Brain pericyte (primary cell): ENCODE data around the gene MVB12B.

Experiments used
- DNase-seq: peaks from one replicate; pipeline ENCODE4 v3.0.0-alpha.2; 2012; ENCODE audit warnings: low read depth, low spot score

MVB12B gene

GRCh38 chr9:126520453-126520852, 193.8 kb downstream of the MVB12B start:
- DNase-seq = no peak

- no peak for DNase-seq
Observed at GRCh38 chr9:126521089-126521488, 194.5 kb downstream of the MVB12B start.

GRCh38 chr9:126521551-126521950, 194.9 kb downstream of the MVB12B start:
- no peak for DNase-seq

- no peak for DNase-seq
Observed at GRCh38 chr9:126521976-126522590, 195.5 kb downstream of the MVB12B start.

- DNase-seq = no peak
Observed at GRCh38 chr9:126522612-126523356, 196.2 kb downstream of the MVB12B start.

GRCh38 chr9:126523611-126524111, 197.0 kb downstream of the MVB12B start:
- no peak for DNase-seq

GRCh38 chr9:126524353-126525077, 197.9 kb downstream of the MVB12B start:
- DNase-seq = no peak

GRCh38 chr9:126526218-126527108, 199.8 kb downstream of the MVB12B start:
- no peak for DNase-seq

- no peak for DNase-seq
Observed at GRCh38 chr9:126527109-126527825, 200.6 kb downstream of the MVB12B start.

- DNase-seq = no peak
Observed at GRCh38 chr9:126528111-126528510, 201.5 kb downstream of the MVB12B start.

GRCh38 chr9:126528915-126529314, 202.3 kb downstream of the MVB12B start:
- DNase-seq = no peak

GRCh38 chr9:126531035-126531571, 204.5 kb downstream of the MVB12B start:
- no peak for DNase-seq

- no peak for DNase-seq
Observed at GRCh38 chr9:126531591-126531990, 205.0 kb downstream of the MVB12B start.

- DNase-seq = no peak
Observed at GRCh38 chr9:126532019-126532462, 205.4 kb downstream of the MVB12B start.

- DNase-seq = no peak
Observed at GRCh38 chr9:126532489-126532888, 205.9 kb downstream of the MVB12B start.

- no peak for DNase-seq
Observed at GRCh38 chr9:126532951-126533925, 206.6 kb downstream of the MVB12B start.

GRCh38 chr9:126533926-126534310, 207.3 kb downstream of the MVB12B start:
- no peak for DNase-seq

- DNase-seq = no peak
Observed at GRCh38 chr9:126534431-126535186, 208.0 kb downstream of the MVB12B start.

- no peak for DNase-seq
Observed at GRCh38 chr9:126536131-126536530, 209.5 kb downstream of the MVB12B start.
